ENCODE measurements around the gene ARSI.
A peak's percentile ranks its signal among the peaks of the same experiment; 100 is the strongest.

The ARSI gene

DNA sequence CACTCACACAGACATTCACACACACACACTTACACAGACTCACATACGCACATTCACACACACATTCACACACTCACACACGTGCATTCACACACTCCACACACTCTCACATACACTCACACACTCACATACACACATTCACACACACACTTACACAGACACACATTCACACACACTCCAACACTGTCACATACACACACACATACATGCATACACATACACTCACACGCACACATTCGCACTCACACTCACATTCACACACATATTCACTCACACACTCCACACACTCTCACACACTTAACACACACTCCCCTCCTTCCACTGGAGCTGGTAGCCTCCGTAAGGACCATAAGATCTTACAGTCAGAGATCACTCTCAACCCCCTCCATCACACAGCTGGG is 39.3 kb downstream of the ARSI start (continued):
- TF ChIP-seq GLI2 (tag by site-specific recombination; IDR thresholded peaks at IDR 0.05; ENCODE audit: borderline replicate concordance, low read depth) (no peak), SP7 (tag by site-specific recombination; IDR thresholded peaks at IDR 0.05) (no peak), ZNF571 (tag by site-specific recombination; IDR thresholded peaks at IDR 0.05) (0 out of 2 replicates have a peak, but pooled peaks have one; percentile 55), ZNF175 (tag by site-specific recombination; IDR thresholded peaks at IDR 0.05) (no peak), MZF1 (tag by site-specific recombination; IDR thresholded peaks at IDR 0.05; ENCODE audit: borderline replicate concordance) (no peak), ZNF423 (tag by site-specific recombination; IDR thresholded peaks at IDR 0.05) (no peak), ZNF701 (tag by site-specific recombination; IDR thresholded peaks at IDR 0.05) (no peak), ZNF629 (tag by site-specific recombination; IDR thresholded peaks at IDR 0.05) (no peak), ZNF157 (tag by site-specific recombination; IDR thresholded peaks at IDR 0.05) (0 out of 2 replicates have a peak, but pooled peaks have one; percentile 27), ZNF473 (tag by site-specific recombination; IDR thresholded peaks at IDR 0.05) (peak; percentile 87; the same call in 1 of the 2 replicates), ZNF350 (tag by site-specific recombination; IDR thresholded peaks at IDR 0.05) (no peak), ZFP69B (tag by site-specific recombination; IDR thresholded peaks at IDR 0.05) (no peak), ZNF324 (tag by site-specific recombination; IDR thresholded peaks at IDR 0.05) (no peak), YY2 (tag by site-specific recombination; IDR thresholded peaks at IDR 0.05) (peak; percentile 25; the same call in 1 of the 2 replicates)
- TF ChIP-seq, protein P1, sequence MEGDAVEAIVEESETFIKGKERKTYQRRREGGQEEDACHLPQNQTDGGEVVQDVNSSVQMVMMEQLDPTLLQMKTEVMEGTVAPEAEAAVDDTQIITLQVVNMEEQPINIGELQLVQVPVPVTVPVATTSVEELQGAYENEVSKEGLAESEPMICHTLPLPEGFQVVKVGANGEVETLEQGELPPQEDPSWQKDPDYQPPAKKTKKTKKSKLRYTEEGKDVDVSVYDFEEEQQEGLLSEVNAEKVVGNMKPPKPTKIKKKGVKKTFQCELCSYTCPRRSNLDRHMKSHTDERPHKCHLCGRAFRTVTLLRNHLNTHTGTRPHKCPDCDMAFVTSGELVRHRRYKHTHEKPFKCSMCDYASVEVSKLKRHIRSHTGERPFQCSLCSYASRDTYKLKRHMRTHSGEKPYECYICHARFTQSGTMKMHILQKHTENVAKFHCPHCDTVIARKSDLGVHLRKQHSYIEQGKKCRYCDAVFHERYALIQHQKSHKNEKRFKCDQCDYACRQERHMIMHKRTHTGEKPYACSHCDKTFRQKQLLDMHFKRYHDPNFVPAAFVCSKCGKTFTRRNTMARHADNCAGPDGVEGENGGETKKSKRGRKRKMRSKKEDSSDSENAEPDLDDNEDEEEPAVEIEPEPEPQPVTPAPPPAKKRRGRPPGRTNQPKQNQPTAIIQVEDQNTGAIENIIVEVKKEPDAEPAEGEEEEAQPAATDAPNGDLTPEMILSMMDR (tag by site-specific recombination; IDR thresholded peaks at IDR 0.05), result no peak
- TF ChIP-seq, protein P2, sequence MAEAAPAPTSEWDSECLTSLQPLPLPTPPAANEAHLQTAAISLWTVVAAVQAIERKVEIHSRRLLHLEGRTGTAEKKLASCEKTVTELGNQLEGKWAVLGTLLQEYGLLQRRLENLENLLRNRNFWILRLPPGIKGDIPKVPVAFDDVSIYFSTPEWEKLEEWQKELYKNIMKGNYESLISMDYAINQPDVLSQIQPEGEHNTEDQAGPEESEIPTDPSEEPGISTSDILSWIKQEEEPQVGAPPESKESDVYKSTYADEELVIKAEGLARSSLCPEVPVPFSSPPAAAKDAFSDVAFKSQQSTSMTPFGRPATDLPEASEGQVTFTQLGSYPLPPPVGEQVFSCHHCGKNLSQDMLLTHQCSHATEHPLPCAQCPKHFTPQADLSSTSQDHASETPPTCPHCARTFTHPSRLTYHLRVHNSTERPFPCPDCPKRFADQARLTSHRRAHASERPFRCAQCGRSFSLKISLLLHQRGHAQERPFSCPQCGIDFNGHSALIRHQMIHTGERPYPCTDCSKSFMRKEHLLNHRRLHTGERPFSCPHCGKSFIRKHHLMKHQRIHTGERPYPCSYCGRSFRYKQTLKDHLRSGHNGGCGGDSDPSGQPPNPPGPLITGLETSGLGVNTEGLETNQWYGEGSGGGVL (tag by site-specific recombination; IDR thresholded peaks at IDR 0.05), result peak; percentile 53
- TF ChIP-seq, protein P3, sequence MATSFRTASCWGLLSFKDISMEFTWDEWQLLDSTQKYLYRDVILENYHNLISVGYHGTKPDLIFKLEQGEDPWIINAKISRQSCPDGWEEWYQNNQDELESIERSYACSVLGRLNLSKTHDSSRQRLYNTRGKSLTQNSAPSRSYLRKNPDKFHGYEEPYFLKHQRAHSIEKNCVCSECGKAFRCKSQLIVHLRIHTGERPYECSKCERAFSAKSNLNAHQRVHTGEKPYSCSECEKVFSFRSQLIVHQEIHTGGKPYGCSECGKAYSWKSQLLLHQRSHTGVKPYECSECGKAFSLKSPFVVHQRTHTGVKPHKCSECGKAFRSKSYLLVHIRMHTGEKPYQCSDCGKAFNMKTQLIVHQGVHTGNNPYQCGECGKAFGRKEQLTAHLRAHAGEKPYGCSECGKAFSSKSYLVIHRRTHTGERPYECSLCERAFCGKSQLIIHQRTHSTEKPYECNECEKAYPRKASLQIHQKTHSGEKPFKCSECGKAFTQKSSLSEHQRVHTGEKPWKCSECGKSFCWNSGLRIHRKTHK (tag by site-specific recombination; IDR thresholded peaks at IDR 0.05), result no peak
- TF ChIP-seq, protein P4, sequence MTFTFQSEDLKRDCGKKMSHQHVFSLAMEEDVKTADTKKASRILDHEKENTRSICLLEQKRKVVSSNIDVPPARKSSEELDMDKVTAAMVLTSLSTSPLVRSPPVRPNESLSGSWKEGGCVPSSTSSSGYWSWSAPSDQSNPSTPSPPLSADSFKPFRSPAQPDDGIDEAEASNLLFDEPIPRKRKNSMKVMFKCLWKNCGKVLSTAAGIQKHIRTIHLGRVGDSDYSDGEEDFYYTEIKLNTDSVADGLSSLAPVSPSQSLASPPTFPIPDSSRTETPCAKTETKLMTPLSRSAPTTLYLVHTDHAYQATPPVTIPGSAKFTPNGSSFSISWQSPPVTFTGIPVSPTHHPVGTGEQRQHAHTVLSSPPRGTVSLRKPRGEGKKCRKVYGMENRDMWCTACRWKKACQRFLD (tag by site-specific recombination; IDR thresholded peaks at IDR 0.05), result no peak
- TF ChIP-seq, protein P5, sequence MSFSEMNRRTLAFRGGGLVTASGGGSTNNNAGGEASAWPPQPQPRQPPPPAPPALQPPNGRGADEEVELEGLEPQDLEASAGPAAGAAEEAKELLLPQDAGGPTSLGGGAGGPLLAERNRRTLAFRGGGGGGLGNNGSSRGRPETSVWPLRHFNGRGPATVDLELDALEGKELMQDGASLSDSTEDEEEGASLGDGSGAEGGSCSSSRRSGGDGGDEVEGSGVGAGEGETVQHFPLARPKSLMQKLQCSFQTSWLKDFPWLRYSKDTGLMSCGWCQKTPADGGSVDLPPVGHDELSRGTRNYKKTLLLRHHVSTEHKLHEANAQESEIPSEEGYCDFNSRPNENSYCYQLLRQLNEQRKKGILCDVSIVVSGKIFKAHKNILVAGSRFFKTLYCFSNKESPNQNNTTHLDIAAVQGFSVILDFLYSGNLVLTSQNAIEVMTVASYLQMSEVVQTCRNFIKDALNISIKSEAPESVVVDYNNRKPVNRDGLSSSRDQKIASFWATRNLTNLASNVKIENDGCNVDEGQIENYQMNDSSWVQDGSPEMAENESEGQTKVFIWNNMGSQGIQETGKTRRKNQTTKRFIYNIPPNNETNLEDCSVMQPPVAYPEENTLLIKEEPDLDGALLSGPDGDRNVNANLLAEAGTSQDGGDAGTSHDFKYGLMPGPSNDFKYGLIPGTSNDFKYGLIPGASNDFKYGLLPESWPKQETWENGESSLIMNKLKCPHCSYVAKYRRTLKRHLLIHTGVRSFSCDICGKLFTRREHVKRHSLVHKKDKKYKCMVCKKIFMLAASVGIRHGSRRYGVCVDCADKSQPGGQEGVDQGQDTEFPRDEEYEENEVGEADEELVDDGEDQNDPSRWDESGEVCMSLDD (tag by site-specific recombination; IDR thresholded peaks at IDR 0.05), result peak; percentile 29; the same call in 1 of the 2 replicates
- TF ChIP-seq, protein P6, sequence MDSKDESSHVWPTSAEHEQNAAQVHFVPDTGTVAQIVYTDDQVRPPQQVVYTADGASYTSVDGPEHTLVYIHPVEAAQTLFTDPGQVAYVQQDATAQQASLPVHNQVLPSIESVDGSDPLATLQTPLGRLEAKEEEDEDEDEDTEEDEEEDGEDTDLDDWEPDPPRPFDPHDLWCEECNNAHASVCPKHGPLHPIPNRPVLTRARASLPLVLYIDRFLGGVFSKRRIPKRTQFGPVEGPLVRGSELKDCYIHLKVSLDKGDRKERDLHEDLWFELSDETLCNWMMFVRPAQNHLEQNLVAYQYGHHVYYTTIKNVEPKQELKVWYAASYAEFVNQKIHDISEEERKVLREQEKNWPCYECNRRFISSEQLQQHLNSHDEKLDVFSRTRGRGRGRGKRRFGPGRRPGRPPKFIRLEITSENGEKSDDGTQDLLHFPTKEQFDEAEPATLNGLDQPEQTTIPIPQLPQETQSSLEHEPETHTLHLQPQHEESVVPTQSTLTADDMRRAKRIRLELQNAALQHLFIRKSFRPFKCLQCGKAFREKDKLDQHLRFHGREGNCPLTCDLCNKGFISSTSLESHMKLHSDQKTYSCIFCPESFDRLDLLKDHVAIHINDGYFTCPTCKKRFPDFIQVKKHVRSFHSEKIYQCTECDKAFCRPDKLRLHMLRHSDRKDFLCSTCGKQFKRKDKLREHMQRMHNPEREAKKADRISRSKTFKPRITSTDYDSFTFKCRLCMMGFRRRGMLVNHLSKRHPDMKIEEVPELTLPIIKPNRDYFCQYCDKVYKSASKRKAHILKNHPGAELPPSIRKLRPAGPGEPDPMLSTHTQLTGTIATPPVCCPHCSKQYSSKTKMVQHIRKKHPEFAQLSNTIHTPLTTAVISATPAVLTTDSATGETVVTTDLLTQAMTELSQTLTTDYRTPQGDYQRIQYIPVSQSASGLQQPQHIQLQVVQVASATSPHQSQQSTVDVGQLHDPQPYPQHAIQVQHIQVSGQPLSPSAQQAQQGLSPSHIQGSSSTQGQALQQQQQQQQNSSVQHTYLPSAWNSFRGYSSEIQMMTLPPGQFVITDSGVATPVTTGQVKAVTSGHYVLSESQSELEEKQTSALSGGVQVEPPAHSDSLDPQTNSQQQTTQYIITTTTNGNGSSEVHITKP (tag by site-specific recombination; IDR thresholded peaks at IDR 0.05), result peak; percentile 55; the same call in 1 of the 2 replicates
- TF ChIP-seq, protein P7, sequence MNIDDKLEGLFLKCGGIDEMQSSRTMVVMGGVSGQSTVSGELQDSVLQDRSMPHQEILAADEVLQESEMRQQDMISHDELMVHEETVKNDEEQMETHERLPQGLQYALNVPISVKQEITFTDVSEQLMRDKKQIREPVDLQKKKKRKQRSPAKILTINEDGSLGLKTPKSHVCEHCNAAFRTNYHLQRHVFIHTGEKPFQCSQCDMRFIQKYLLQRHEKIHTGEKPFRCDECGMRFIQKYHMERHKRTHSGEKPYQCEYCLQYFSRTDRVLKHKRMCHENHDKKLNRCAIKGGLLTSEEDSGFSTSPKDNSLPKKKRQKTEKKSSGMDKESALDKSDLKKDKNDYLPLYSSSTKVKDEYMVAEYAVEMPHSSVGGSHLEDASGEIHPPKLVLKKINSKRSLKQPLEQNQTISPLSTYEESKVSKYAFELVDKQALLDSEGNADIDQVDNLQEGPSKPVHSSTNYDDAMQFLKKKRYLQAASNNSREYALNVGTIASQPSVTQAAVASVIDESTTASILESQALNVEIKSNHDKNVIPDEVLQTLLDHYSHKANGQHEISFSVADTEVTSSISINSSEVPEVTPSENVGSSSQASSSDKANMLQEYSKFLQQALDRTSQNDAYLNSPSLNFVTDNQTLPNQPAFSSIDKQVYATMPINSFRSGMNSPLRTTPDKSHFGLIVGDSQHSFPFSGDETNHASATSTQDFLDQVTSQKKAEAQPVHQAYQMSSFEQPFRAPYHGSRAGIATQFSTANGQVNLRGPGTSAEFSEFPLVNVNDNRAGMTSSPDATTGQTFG (tag by site-specific recombination; IDR thresholded peaks at IDR 0.05; ENCODE audit: borderline replicate concordance), result peak; percentile 92
- TF ChIP-seq, protein P8, sequence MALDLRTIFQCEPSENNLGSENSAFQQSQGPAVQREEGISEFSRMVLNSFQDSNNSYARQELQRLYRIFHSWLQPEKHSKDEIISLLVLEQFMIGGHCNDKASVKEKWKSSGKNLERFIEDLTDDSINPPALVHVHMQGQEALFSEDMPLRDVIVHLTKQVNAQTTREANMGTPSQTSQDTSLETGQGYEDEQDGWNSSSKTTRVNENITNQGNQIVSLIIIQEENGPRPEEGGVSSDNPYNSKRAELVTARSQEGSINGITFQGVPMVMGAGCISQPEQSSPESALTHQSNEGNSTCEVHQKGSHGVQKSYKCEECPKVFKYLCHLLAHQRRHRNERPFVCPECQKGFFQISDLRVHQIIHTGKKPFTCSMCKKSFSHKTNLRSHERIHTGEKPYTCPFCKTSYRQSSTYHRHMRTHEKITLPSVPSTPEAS (tag by site-specific recombination; IDR thresholded peaks at IDR 0.05), result peak; percentile 97

Measured in HEK293 (cell line).